GM18873 (cell line): ENCODE results near the gene AJM1.
A peak's percentile ranks its signal among the peaks of the same experiment; 100 is the strongest.
"Not testable (repeated sequence)": the region's sequence is repeated elsewhere in the genome, so short reads cannot be mapped to it uniquely, and the experiment has no call there.

ENCODE experiments used
- ATAC-seq: cut with Tn5 transposase; IDR thresholded peaks from one replicate; pipeline ENCODE4 v1.9.1; 2021; ENCODE audit warnings: mild to moderate bottlenecking, moderate library complexity, moderate number of reproducible peaks; ENCODE audit not compliant: unreplicated experiment, low FRiP score

Gene AJM1

GRCh38 chr9:136843159-136843800 is 1.0 kb downstream of the AJM1 start:
- ATAC-seq, result not testable (repeated sequence)

- not testable (repeated sequence) for ATAC-seq
Measured at GRCh38 chr9:136843801-136844740, 1.8 kb downstream of the AJM1 start.

GRCh38 chr9:136844761-136845464 is 2.6 kb downstream of the AJM1 start:
- no peak for ATAC-seq

- ATAC-seq, result no peak
Measured at GRCh38 chr9:136845465-136846260, 3.4 kb downstream of the AJM1 start.

GRCh38 chr9:136846376-136847087 is 4.3 kb downstream of the AJM1 start:
- ATAC-seq, result no peak

- ATAC-seq, result no peak
Measured at GRCh38 chr9:136847088-136847825, 5.0 kb downstream of the AJM1 start.

- ATAC-seq, result no peak
Measured at GRCh38 chr9:136847826-136848392, 5.6 kb downstream of the AJM1 start.

- no peak for ATAC-seq
Measured at GRCh38 chr9:136848393-136849037, 6.2 kb downstream of the AJM1 start.

GRCh38 chr9:136849038-136849959 is 7.0 kb downstream of the AJM1 start, which contains the start of gene PHPT1:
Gene PHPT1, plus strand, starts transcription at chr9:136849409. Its CDS starts 22 bp downstream, at chr9:136849431.
- ATAC-seq, result peak; percentile 77

- no peak for ATAC-seq
Measured at GRCh38 chr9:136849960-136850865, 7.9 kb downstream of the AJM1 start.

- ATAC-seq, result no peak
Measured at GRCh38 chr9:136850866-136851775, 8.8 kb downstream of the AJM1 start.

- no peak for ATAC-seq
Measured at GRCh38 chr9:136851941-136852663, 9.8 kb downstream of the AJM1 start, which contains the start of gene MAMDC4. Gene MAMDC4, plus strand, starts transcription at chr9:136852346. Its CDS starts 71 bp downstream, at chr9:136852417.

GRCh38 chr9:136852664-136853595 is 10.7 kb downstream of the AJM1 start:
- no peak for ATAC-seq
